ENCODE measurements around the gene DTNB.

The DTNB gene

DNA sequence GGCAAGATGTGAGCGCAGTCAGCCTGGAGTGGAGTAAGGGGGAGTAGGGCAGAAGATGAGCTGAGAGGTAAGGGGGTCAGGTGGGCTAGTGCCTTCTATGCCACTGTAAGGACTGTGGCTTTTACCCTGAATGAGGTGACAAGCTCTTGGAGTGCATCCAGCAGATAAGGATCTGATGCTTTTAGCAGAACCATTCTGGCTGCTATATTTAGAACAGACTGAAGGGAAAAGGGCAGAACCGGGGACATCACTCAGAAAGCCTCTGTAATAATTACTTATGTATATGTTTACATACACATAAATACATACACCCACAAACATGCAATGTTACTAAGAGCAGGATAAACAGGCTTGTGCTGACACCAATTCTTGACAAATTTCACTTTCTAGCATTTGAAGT lies 124.8 kb downstream of the DTNB start:
- no peak for TF ChIP-seq ZNF473 (tag by site-specific recombination; IDR thresholded peaks at IDR 0.05)
- TF ChIP-seq ZNF341 (tag by site-specific recombination; IDR thresholded peaks at IDR 0.05; ENCODE audit: low read depth), result no peak
- TF ChIP-seq GLIS2 (tag by site-specific recombination; IDR thresholded peaks at IDR 0.05), result no peak
- TF ChIP-seq ZBTB17 (tag by site-specific recombination; IDR thresholded peaks at IDR 0.05), result no peak
- no peak for TF ChIP-seq ZNF658 (tag by site-specific recombination; IDR thresholded peaks at IDR 0.05)
- TF ChIP-seq, protein P1, sequence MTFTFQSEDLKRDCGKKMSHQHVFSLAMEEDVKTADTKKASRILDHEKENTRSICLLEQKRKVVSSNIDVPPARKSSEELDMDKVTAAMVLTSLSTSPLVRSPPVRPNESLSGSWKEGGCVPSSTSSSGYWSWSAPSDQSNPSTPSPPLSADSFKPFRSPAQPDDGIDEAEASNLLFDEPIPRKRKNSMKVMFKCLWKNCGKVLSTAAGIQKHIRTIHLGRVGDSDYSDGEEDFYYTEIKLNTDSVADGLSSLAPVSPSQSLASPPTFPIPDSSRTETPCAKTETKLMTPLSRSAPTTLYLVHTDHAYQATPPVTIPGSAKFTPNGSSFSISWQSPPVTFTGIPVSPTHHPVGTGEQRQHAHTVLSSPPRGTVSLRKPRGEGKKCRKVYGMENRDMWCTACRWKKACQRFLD (tag by site-specific recombination; IDR thresholded peaks at IDR 0.05), result no peak
- TF ChIP-seq ZNF184 (tag by site-specific recombination; IDR thresholded peaks at IDR 0.05), result no peak
- TF ChIP-seq ZNF548 (tag by site-specific recombination; IDR thresholded peaks at IDR 0.05), result no peak
- no peak for TF ChIP-seq PRDM6 (tag by site-specific recombination; IDR thresholded peaks at IDR 0.05)
- TF ChIP-seq, protein P2, sequence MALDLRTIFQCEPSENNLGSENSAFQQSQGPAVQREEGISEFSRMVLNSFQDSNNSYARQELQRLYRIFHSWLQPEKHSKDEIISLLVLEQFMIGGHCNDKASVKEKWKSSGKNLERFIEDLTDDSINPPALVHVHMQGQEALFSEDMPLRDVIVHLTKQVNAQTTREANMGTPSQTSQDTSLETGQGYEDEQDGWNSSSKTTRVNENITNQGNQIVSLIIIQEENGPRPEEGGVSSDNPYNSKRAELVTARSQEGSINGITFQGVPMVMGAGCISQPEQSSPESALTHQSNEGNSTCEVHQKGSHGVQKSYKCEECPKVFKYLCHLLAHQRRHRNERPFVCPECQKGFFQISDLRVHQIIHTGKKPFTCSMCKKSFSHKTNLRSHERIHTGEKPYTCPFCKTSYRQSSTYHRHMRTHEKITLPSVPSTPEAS (tag by site-specific recombination; IDR thresholded peaks at IDR 0.05), result no peak
- TF ChIP-seq ZNF214 (tag by site-specific recombination; IDR thresholded peaks at IDR 0.05; ENCODE audit: borderline replicate concordance), result no peak
- TF ChIP-seq ZNF274 (IDR thresholded peaks at IDR 0.05; ENCODE audit: low read length), result no peak
- no peak for TF ChIP-seq ZNF274 (tag by site-specific recombination; IDR thresholded peaks at IDR 0.05; ENCODE audit: borderline replicate concordance)
- no peak for TF ChIP-seq ZIC2 (tag by site-specific recombination; IDR thresholded peaks at IDR 0.05)
- TF ChIP-seq PRDM1 (tag by site-specific recombination; IDR thresholded peaks at IDR 0.05), result no peak
- TF ChIP-seq ZNF529 (tag by site-specific recombination; IDR thresholded peaks at IDR 0.05; ENCODE audit: insufficient replicate concordance), result no peak
- Histone ChIP-seq H3K36me3 (ENCODE audit: control insufficient read depth in 2 of 2, insufficient read depth in 1 of 2, low read length in 2 of 2) (no peaks in the 10 kb centered on the region), H3K27ac (ENCODE audit: extremely low read depth, low read depth, low read length) (no peak overlapping the region), H3K4me1 (ENCODE audit: control insufficient read depth, insufficient read depth, low read length) (peaks cover 10% of the 10 kb centered on the region), H3K4me3 (ENCODE audit: low read depth, low read length) (no peak overlapping the region), H3K9me3 (ENCODE audit: control insufficient read depth, insufficient read depth, low read depth, low read length) (no peaks in the 10 kb centered on the region)
- ChIA-PET CTCF (interaction anchor here (0.6 kb wide), 1 partner anchor 370 kb away, joined by 3 read pairs; no protein-coding TSS in a partner anchor), POLR2A (no interaction called here)

DNA sequence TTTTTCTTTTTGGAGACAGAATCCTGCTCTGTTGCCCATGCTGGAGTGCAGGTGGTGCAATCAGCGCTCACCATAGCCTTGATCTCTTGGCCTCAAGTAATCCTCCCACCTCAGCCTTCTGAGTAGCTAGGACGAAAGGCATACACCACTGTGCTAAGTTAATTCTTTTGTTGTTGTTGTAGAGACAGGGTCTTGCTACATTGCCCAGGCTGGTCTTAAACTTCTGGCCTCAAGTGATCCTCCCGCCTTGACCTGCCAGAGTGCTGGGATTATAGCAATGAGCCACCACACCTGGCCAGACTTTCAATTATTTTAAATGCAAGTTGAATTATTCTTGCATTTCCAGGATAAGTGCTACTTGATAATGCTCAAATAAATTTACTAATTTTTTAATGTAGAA lies 126.5 kb downstream of the DTNB start:
- TF ChIP-seq SCRT2 (tag by site-specific recombination; IDR thresholded peaks at IDR 0.05) (no peak), ZNF394 (tag by site-specific recombination; IDR thresholded peaks at IDR 0.05; ENCODE audit: borderline replicate concordance) (no peak), KLF9 (tag by site-specific recombination; IDR thresholded peaks at IDR 0.05; ENCODE audit: low read depth) (no peak), ZNF664 (tag by site-specific recombination; IDR thresholded peaks at IDR 0.05) (no peak), ZNF548 (tag by site-specific recombination; IDR thresholded peaks at IDR 0.05) (no peak), GLI2 (tag by site-specific recombination; IDR thresholded peaks at IDR 0.05; ENCODE audit: borderline replicate concordance, low read depth) (no peak), KLF7 (tag by site-specific recombination; IDR thresholded peaks at IDR 0.05; ENCODE audit: borderline replicate concordance) (no peak), ZNF335 (tag by site-specific recombination; conservative IDR thresholded peaks at IDR 0.05) (no peak), ZBTB48 (tag by site-specific recombination; IDR thresholded peaks at IDR 0.05) (no peak)
- Histone ChIP-seq H3K36me3 (ENCODE audit: control insufficient read depth in 2 of 2, insufficient read depth in 1 of 2, low read length in 2 of 2) (no peaks in the 10 kb centered on the region), H3K4me3 (ENCODE audit: low read depth, low read length) (no peak overlapping the region), H3K9me3 (ENCODE audit: control insufficient read depth, insufficient read depth, low read depth, low read length) (no peaks in the 10 kb centered on the region), H3K27ac (ENCODE audit: extremely low read depth, low read depth, low read length) (no peak overlapping the region), H3K4me1 (ENCODE audit: control insufficient read depth, insufficient read depth, low read length) (peaks cover 10% of the 10 kb centered on the region)
- ChIA-PET CTCF (interaction anchor here (0.7 kb wide), 1 partner anchor 97 kb away, joined by 3 read pairs; no protein-coding TSS in a partner anchor), POLR2A (interaction anchor here (0.7 kb wide), 1 partner anchor 205 kb away, joined by 3 read pairs; no protein-coding TSS in a partner anchor)
